HG03460 (cell line): ENCODE results near the gene LCOR.
"Not testable (repeated sequence)": the region's sequence is repeated elsewhere in the genome, so short reads cannot be mapped to it uniquely, and the experiment has no call there.

Source experiments
- ATAC-seq: cut with Tn5 transposase; IDR thresholded peaks from one replicate; pipeline ENCODE4 v1.9.1; 2021; ENCODE audit not compliant: unreplicated experiment

Gene LCOR

GRCh38 chr10:96924861-96925260 is 92.8 kb downstream of the LCOR start:
- no peak for ATAC-seq

GRCh38 chr10:96930469-96930868 is 98.4 kb downstream of the LCOR start:
- ATAC-seq, result no peak

GRCh38 chr10:96935148-96935547 is 103.0 kb downstream of the LCOR start:
- no peak for ATAC-seq

GRCh38 chr10:96935810-96936209 is 103.7 kb downstream of the LCOR start:
- ATAC-seq, result no peak

- not testable (repeated sequence) for ATAC-seq
Measured at GRCh38 chr10:96943161-96943560, 111.1 kb downstream of the LCOR start.

GRCh38 chr10:96947036-96947435 is 114.9 kb downstream of the LCOR start:
- no peak for ATAC-seq

- no peak for ATAC-seq
Measured at GRCh38 chr10:96949039-96949683, 117.1 kb downstream of the LCOR start.

- ATAC-seq, result no peak
Measured at GRCh38 chr10:96951954-96952353, 119.9 kb downstream of the LCOR start.

- no peak for ATAC-seq
Measured at GRCh38 chr10:96955794-96956193, 123.7 kb downstream of the LCOR start.

- no peak for ATAC-seq
Measured at GRCh38 chr10:96958071-96958470, 126.0 kb downstream of the LCOR start.

GRCh38 chr10:96959733-96960132 is 127.6 kb downstream of the LCOR start:
- ATAC-seq, result no peak

- no peak for ATAC-seq
Measured at GRCh38 chr10:96960872-96961271, 128.8 kb downstream of the LCOR start.

- ATAC-seq, result no peak
Measured at GRCh38 chr10:96964131-96964530, 132.0 kb downstream of the LCOR start.

GRCh38 chr10:96967847-96968246 is 135.7 kb downstream of the LCOR start:
- no peak for ATAC-seq

- no peak for ATAC-seq
Measured at GRCh38 chr10:96968682-96969423, 136.8 kb downstream of the LCOR start.

GRCh38 chr10:96971324-96971723 is 139.2 kb downstream of the LCOR start:
- no peak for ATAC-seq

GRCh38 chr10:96972264-96972663 is 140.2 kb downstream of the LCOR start:
- no peak for ATAC-seq

- ATAC-seq, result no peak
Measured at GRCh38 chr10:96973809-96974747, 142.0 kb downstream of the LCOR start.

GRCh38 chr10:96975136-96975535 is 143.0 kb downstream of the LCOR start:
- ATAC-seq, result no peak

GRCh38 chr10:96978621-96979154 is 146.6 kb downstream of the LCOR start:
- ATAC-seq, result peak; percentile 63
